Heart right ventricle (tissue), 16 donors: Measurements from ENCODE around the gene GHITM. TPM values are rescaled to one million over a fixed set of nuclear protein-coding genes. Genes with fewer than 3 reads are reported as not detected.

Source experiments
- ATAC-seq, 8 donors: fragments of 200-7000 bp; cut with Tn5 transposase; one replicate each; pipeline ENCODE4 v1.9.1; 2020; ENCODE audit warnings: mild to moderate bottlenecking in 8 of 8, moderate library complexity in 8 of 8, moderate number of reproducible peaks in 1 of 8
- DNase-seq, 2 donors: peaks; one replicate each; pipeline ENCODE4 v3.0.0-alpha.2; 2020
- H3K27ac ChIP-seq, 10 donors: fragments of 200-600 bp; sonication (generic) in 2 of 10; one replicate each; pipeline versions ENCODE4 v1.5.0 to v1.8.0; 2020 to 2022; ENCODE audit warnings: mild to moderate bottlenecking in 3 of 10
- H3K27me3 ChIP-seq, 7 donors: fragments of 200-600 bp; one replicate each; pipeline ENCODE4 v1.8.0; 2021 to 2022; ENCODE audit warnings: mild to moderate bottlenecking in 2 of 7
- H3K36me3 ChIP-seq, 9 donors: fragments of 200-600 bp; sonication (generic) in 1 of 9; one replicate each; pipeline versions ENCODE4 v1.5.0 to v1.8.0; 2020 to 2022; ENCODE audit warnings: mild to moderate bottlenecking in 2 of 9
- H3K4me1 ChIP-seq, 9 donors: fragments of 200-600 bp; sonication (generic) in 1 of 9; one replicate each; pipeline versions ENCODE4 v1.5.0 to v1.8.0; 2020 to 2022; ENCODE audit warnings: mild to moderate bottlenecking in 4 of 9
- H3K4me3 ChIP-seq, 10 donors: fragments of 200-600 bp; sonication (generic) in 2 of 10; one replicate each; pipeline versions ENCODE4 v1.5.0 to v1.8.0; 2020 to 2022; ENCODE audit warnings: mild to moderate bottlenecking in 7 of 10, moderate library complexity in 2 of 10
- H3K9me3 ChIP-seq, 11 donors: fragments of 200-600 bp in 10 of 11; sonication (generic) in 2 of 11; one replicate each; pipeline versions ENCODE4 v1.5.0 to v1.8.0; 2013 to 2022; ENCODE audit warnings: mild to moderate bottlenecking in 2 of 11, control low read depth in 1 of 11, moderate library complexity in 1 of 11
- CTCF ChIP-seq, 9 donors: fragments of 200-600 bp; sonication (generic) in 2 of 9; IDR thresholded peaks; one replicate each; pipeline versions ENCODE4 v1.5.0 to v1.8.0; 2021 to 2022; ENCODE audit warnings: antibody characterized with exemption in 9 of 9, mild to moderate bottlenecking in 5 of 9, moderate library complexity in 1 of 9
- WGBS, 2 donors: extraction: QIAGEN DNeasy Blood & Tissue Kit; methylation state at CpG; one replicate each; pipeline ENCODE4 v1.1.7; 2013; ENCODE audit warnings: inconsistent platforms in 1 of 2; 5-methylcytosine and 5-hydroxymethylcytosine counted together
- intact Hi-C, 10 donors: fragments of 100-400 bp; cut with DNase I; formaldehyde crosslinking; loops; one replicate each; pipeline versions ENCODE4 v1.11.1 to v1.14.2; 2022
- polyA plus RNA-seq, 2 donors: library from polyadenylated mRNA; stranded (reverse); fragments of 200-250 nt; gene quantifications; one replicate each; pipeline ENCODE4 v1.2.3, GENCODE V29; 2013
- total RNA-seq, 10 donors: library from RNA; stranded (reverse); fragmentation: NEBNext Ultra II Directional in 3 of 10; extraction: Animal tissue kit (Norgen Biotek cat#: 25700) in 3 of 10; gene quantifications; one replicate each; pipeline versions ENCODE4 v1.2.1 to v1.2.4, GENCODE V29; 2021 to 2023
- donor health status: Arrhythmogenic right ventricular cardiomyopathy.
- donor health status: ischemic (EF 13 %, LVEDD 7.1; RV severe dilation, severe dysfunction).
- donor health status: healthy with polysubstance abuse.
- donor health status: DM: no; HTN: yes; CAD: no.
- donor health status: DM: no; HTN: no; CAD: no.
- donor health status: ischemic (EF 25% LVEDD 6.9; RV normal size, moderate dysfunction).
- donor health status: ischemic (EF 25% LVEDD 5.7; RV mildly dilated, moderate dysfunction).
- donor health status: healthy.
- donor health status: DM: yes; HTN: yes; CAD: no.
- donor health status: Ischemic cardiomyopathy.
- donor health status: ischemic (EF 35%, LVEDD 5.7; RV mildly dilated, moderate dysfunction).
- donor health status: nonischemic (EF 11% LVEDD 7.7; RV severe dilation, severe dysfunction).
- donor health status: DM: yes; HTN: yes; CAD: no.
- donor health status: PGD.
- donor health status: ischemic (EF 29% LVEDD 5.4; RV normal size, mild dysfunction).
- donor health status: nonischemic (EF 23%, LVEDD 6.1; RV moderate dilation, normal function).

Gene GHITM
- total and polyA plus RNA-seq, 12 donors: 123 to 552 (median 427) TPM

- no peak for TF ChIP-seq CTCF (IDR thresholded peaks at IDR 0.05)
- H3K27me3 ChIP-seq: peaks cover 0 to 55% (median 19%) of the 10 kb centered on the region in 7 donors
- no peaks in the 10 kb centered on the region for H3K36me3 ChIP-seq
- no peak overlapping the region for H3K4me3 ChIP-seq
- intact Hi-C loops: no loop called here
- DNase-seq (no peak), ATAC-seq (no peak)
- H3K4me1 ChIP-seq: peaks cover 0 to 2% (median 0%) of the 10 kb centered on the region in 9 donors
- H3K27ac ChIP-seq: no peak overlapping the region
- WGBS, 2 donors: 69 to 77% methylated on average over 3 of the region's 3 CpGs
- H3K9me3 ChIP-seq: no peaks in the 10 kb centered on the region
These were observed 49.5 kb downstream of the GHITM start for GRCh38 chr10:84188815-84189214.

- DNase-seq (no peak), ATAC-seq (no peak)
- H3K4me1 ChIP-seq: peaks cover 4 to 17% (median 12%) of the 10 kb centered on the region in 9 donors
- no peak for TF ChIP-seq CTCF (IDR thresholded peaks at IDR 0.05)
- H3K36me3 ChIP-seq: no peaks in the 10 kb centered on the region
- WGBS, 2 donors: 83 to 89% methylated on average over 3 of the region's 3 CpGs
- peaks cover 8 to 56% (median 37%) of the 10 kb centered on the region in 7 donors for H3K27me3 ChIP-seq
- no peak overlapping the region for H3K27ac ChIP-seq
- no peak overlapping the region for H3K4me3 ChIP-seq
- no peaks in the 10 kb centered on the region for H3K9me3 ChIP-seq
- intact Hi-C loops: no loop called here
These were observed 51.3 kb downstream of the GHITM start for GRCh38 chr10:84190621-84191020.

GRCh38 chr10:84191106-84191505 lies 51.8 kb downstream of the GHITM start:
- Histone ChIP-seq H3K4me3 (no peak overlapping the region), H3K4me1 (peaks cover 4 to 17% (median 12%) of the 10 kb centered on the region in 9 donors), H3K36me3 (no peaks in the 10 kb centered on the region), H3K9me3 (no peaks in the 10 kb centered on the region), H3K27ac (no peak overlapping the region), H3K27me3 (peaks cover 10 to 56% (median 42%) of the 10 kb centered on the region in 7 donors)
- intact Hi-C loops: no loop called here
- ATAC-seq: no peak
- DNase-seq: no peak
- no peak for TF ChIP-seq CTCF (IDR thresholded peaks at IDR 0.05)
- WGBS, 2 donors: 76% methylated on average over 5 of the region's 5 CpGs

GRCh38 chr10:84193327-84193726 lies 54.0 kb downstream of the GHITM start:
- Histone ChIP-seq H3K36me3 (no peaks in the 10 kb centered on the region), H3K4me1 (peaks cover 4 to 28% (median 12%) of the 10 kb centered on the region in 9 donors), H3K4me3 (no peak overlapping the region), H3K27ac (no peak overlapping the region), H3K9me3 (no peaks in the 10 kb centered on the region), H3K27me3 (peaks cover 10 to 60% (median 45%) of the 10 kb centered on the region in 7 donors)
- intact Hi-C loops: no loop called here
- DNase-seq (no peak), ATAC-seq (no peak)
- WGBS, 2 donors: 90 to 96% methylated on average over 2 of the region's 2 CpGs
- no peak for TF ChIP-seq CTCF (IDR thresholded peaks at IDR 0.05)
